Trophoblast cell (in vitro differentiated cells and primary cell): Measurements from ENCODE around the gene VENTX.
"Not testable (repeated sequence)": the region's sequence is repeated elsewhere in the genome, so short reads cannot be mapped to it uniquely, and the experiment has no call there.

Source experiments
- DNase-seq, 2 donors: peaks; one replicate each; pipeline ENCODE4 v3.0.0-alpha.2; 2016
- H2AFZ ChIP-seq: 2 replicates; pipeline ENCODE4 v1.6.1; 2013; ENCODE audit warnings: low read length, moderate library complexity, mild to moderate bottlenecking; ENCODE audit not compliant: insufficient read depth, poor library complexity
- H2AK5ac ChIP-seq: 2 replicates; pipeline ENCODE4 v1.6.1; 2013; ENCODE audit warnings: mild to moderate bottlenecking, low read length
- H2BK120ac ChIP-seq: 2 replicates; pipeline ENCODE4 v1.6.1; 2013; ENCODE audit warnings: low read length, mild to moderate bottlenecking, moderate library complexity; ENCODE audit not compliant: insufficient read depth, poor library complexity
- H2BK12ac ChIP-seq: 2 replicates; pipeline ENCODE4 v1.6.1; 2013; ENCODE audit warnings: mild to moderate bottlenecking, low read length, moderate library complexity
- H2BK5ac ChIP-seq: 2 replicates; pipeline ENCODE4 v1.6.1; 2013; ENCODE audit warnings: low read length, low read depth, moderate library complexity, mild to moderate bottlenecking; ENCODE audit not compliant: poor library complexity
- H3K14ac ChIP-seq: 2 replicates; pipeline ENCODE4 v1.6.1; 2013; ENCODE audit warnings: mild to moderate bottlenecking, low read length
- H3K18ac ChIP-seq: 2 replicates; pipeline ENCODE4 v1.6.1; 2013; ENCODE audit warnings: mild to moderate bottlenecking, low read length
- H3K23ac ChIP-seq: 2 replicates; pipeline ENCODE4 v1.6.1; 2013; ENCODE audit warnings: low read length
- H3K27ac ChIP-seq: 2 replicates; pipeline ENCODE4 v1.5.1; 2013; ENCODE audit warnings: low read depth, mild to moderate bottlenecking, inconsistent platforms, low read length, moderate library complexity
- H3K27me3 ChIP-seq: 2 replicates; pipeline ENCODE4 v1.6.1; 2013; ENCODE audit warnings: inconsistent platforms, mild to moderate bottlenecking, low read length, moderate library complexity; ENCODE audit not compliant: insufficient read depth
- H3K36me3 ChIP-seq, 2 experiments: 1 replicate in 1 of 2; 2 replicates in 1 of 2; pipeline ENCODE4 v1.6.1; 2013; ENCODE audit warnings: low read length in 2 of 2, mild to moderate bottlenecking in 2 of 2, moderate library complexity in 1 of 2; ENCODE audit not compliant: insufficient read depth in 2 of 2, control insufficient read depth in 1 of 2
- H3K4ac ChIP-seq: 2 replicates; pipeline ENCODE4 v1.6.1; 2013; ENCODE audit warnings: low read depth, mild to moderate bottlenecking, low read length, moderate library complexity
- H3K4me1 ChIP-seq, 2 experiments: 1 replicate in 1 of 2; 2 replicates in 1 of 2; pipeline ENCODE4 v1.6.1; 2013; ENCODE audit warnings: low read length in 2 of 2, mild to moderate bottlenecking in 2 of 2, moderate library complexity in 1 of 2; ENCODE audit not compliant: insufficient read depth in 2 of 2, control insufficient read depth in 1 of 2
- H3K4me2 ChIP-seq: 2 replicates; pipeline ENCODE4 v1.6.1; 2013; ENCODE audit warnings: inconsistent platforms, mild to moderate bottlenecking, low read length, moderate library complexity
- H3K4me3 ChIP-seq: 2 replicates; pipeline ENCODE4 v1.5.1; 2013; ENCODE audit warnings: mild to moderate bottlenecking, low read depth, low read length, inconsistent platforms
- H3K79me1 ChIP-seq: one replicate; pipeline ENCODE4 v1.6.1; 2013; ENCODE audit warnings: low read length
- H3K79me2 ChIP-seq: 2 replicates; pipeline ENCODE4 v1.6.1; 2013; ENCODE audit warnings: low read length, mild to moderate bottlenecking; ENCODE audit not compliant: control insufficient read depth, insufficient read depth, poor library complexity
- H3K9ac ChIP-seq: 2 replicates; pipeline ENCODE4 v1.6.1; 2013; ENCODE audit warnings: mild to moderate bottlenecking, low read length
- H3K9me3 ChIP-seq: 2 replicates; pipeline ENCODE4 v1.6.1; 2013; ENCODE audit warnings: low read depth, mild to moderate bottlenecking, control low read depth, inconsistent platforms, low read length; ENCODE audit not compliant: insufficient read depth
- H4K12ac ChIP-seq: 2 replicates; pipeline ENCODE4 v1.6.1; 2013; ENCODE audit warnings: low read depth, mild to moderate bottlenecking, low read length, moderate library complexity
- H4K8ac ChIP-seq: 2 replicates; pipeline ENCODE4 v1.6.1; 2013; ENCODE audit warnings: low read depth, mild to moderate bottlenecking, low read length, moderate library complexity
- H4K91ac ChIP-seq: one replicate; pipeline ENCODE4 v1.6.1; 2013; ENCODE audit warnings: low read depth, mild to moderate bottlenecking, low read length, moderate library complexity
- WGBS: extraction: QIAGEN DNeasy Blood & Tissue Kit; methylation state at CpG from one replicate; pipeline ENCODE4 v1.1.7; 2013; ENCODE audit warnings: missing lambda C conversion rate; ENCODE audit not compliant: insufficient read length, insufficient coverage; ENCODE audit errors: extremely low coverage; 5-methylcytosine and 5-hydroxymethylcytosine counted together

The VENTX gene

DNA sequence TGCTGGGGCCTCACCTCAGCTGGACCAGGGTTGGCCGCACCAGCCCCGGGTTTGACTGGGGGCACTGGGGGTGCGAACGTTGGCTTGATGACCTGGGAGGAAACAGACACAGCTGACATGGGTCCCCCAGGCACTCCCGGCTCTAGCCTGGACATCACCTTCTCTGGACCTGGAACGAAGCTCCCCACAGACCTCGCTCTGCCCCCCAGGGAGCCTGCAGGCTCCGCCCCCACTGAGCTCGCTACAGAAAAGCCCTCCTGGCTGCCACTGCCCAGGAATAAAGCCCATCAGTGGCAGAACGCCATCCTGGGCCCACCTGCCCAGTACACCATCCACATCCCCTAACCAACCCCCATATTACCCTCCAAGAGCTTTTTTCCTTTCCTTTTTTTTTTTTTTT, 26.0 kb downstream of the VENTX start:
- peaks cover 4% of the 10 kb centered on the region for H3K79me1 ChIP-seq
- WGBS: no CpG with 5 or more reads among the region's 10 CpGs
- no peak overlapping the region for H3K14ac ChIP-seq

GRCh38 chr10:133264461-133264860, 26.8 kb downstream of the VENTX start:
- WGBS: no CpG with 5 or more reads among the region's 9 CpGs
- H3K36me3 ChIP-seq: peaks cover 0 to 5% of the 10 kb centered on the region in 2 experiments
- DNase-seq: no peak
- no peak overlapping the region for H2BK5ac ChIP-seq
- no peak overlapping the region for H2AFZ ChIP-seq
- peaks cover 4% of the 10 kb centered on the region for H3K79me1 ChIP-seq
- no peak overlapping the region for H3K9ac ChIP-seq
- no peak overlapping the region for H2BK120ac ChIP-seq
- H3K79me2 ChIP-seq: peaks cover 2% of the 10 kb centered on the region
- no peak overlapping the region for H3K18ac ChIP-seq
- no peak overlapping the region for H3K23ac ChIP-seq
- H3K4me1 ChIP-seq: peaks cover 4% of the 10 kb centered on the region in 2 experiments
- no peak overlapping the region for H3K4me3 ChIP-seq
- H2AK5ac ChIP-seq: no peak overlapping the region
- H3K9me3 ChIP-seq: peaks cover 2% of the 10 kb centered on the region
- no peak overlapping the region for H4K12ac ChIP-seq
- H3K27me3 ChIP-seq: no peaks in the 10 kb centered on the region
- H3K27ac ChIP-seq: no peak overlapping the region
- no peak overlapping the region for H4K91ac ChIP-seq
- no peak overlapping the region for H3K14ac ChIP-seq
- no peak overlapping the region for H3K4me2 ChIP-seq
- H4K8ac ChIP-seq: no peak overlapping the region
- no peak overlapping the region for H2BK12ac ChIP-seq
- H3K4ac ChIP-seq: no peak overlapping the region

More for the DNA sequence above, 26.0 kb downstream of the VENTX start:
- Histone ChIP-seq H2BK5ac (no peak overlapping the region), H4K91ac (no peak overlapping the region), H2AFZ (no peak overlapping the region), H3K36me3 (peaks cover 0 to 5% of the 10 kb centered on the region in 2 experiments), H3K79me2 (peaks cover 2% of the 10 kb centered on the region), H3K9me3 (peaks cover 2% of the 10 kb centered on the region), H3K27ac (no peak overlapping the region), H4K8ac (no peak overlapping the region), H2AK5ac (no peak overlapping the region), H3K23ac (no peak overlapping the region), H3K4ac (no peak overlapping the region), H3K4me2 (no peak overlapping the region), H2BK12ac (no peak overlapping the region), H3K9ac (no peak overlapping the region), H3K4me3 (no peak overlapping the region), H4K12ac (no peak overlapping the region), H3K18ac (no peak overlapping the region), H3K4me1 (peaks cover 4% of the 10 kb centered on the region in 2 experiments), H2BK120ac (no peak overlapping the region), H3K27me3 (no peaks in the 10 kb centered on the region)
- DNase-seq: no peak

DNA sequence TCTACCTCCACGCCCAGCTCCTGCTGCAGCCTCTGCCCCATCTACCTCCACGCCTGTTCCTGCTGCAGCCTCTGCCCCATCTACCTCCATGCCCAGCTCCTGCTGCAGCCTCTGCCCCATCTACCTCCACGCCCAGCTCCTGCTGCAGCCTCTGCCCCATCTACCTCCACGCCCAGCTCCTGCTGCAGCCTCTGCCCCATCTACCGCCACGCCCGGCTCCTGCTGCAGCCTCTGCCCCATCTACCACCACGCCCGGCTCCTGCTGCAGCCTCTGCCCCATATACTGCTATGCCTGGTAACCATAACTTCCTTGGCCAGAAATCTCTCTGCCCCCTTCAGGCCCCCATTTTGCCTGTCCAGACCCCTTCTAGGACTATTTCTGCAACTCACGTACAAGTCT, 27.4 kb downstream of the VENTX start:
- H3K4me3 ChIP-seq, DNase-seq, H2AK5ac ChIP-seq, H3K27ac ChIP-seq, H3K27me3 ChIP-seq, H4K8ac ChIP-seq, H3K79me1 ChIP-seq, H3K9me3 ChIP-seq, H3K23ac ChIP-seq, H3K4me2 ChIP-seq, H3K9ac ChIP-seq, H3K4ac ChIP-seq, H2BK5ac ChIP-seq, H4K12ac ChIP-seq, H4K91ac ChIP-seq, H3K18ac ChIP-seq, H3K79me2 ChIP-seq, H3K14ac ChIP-seq, H2AFZ ChIP-seq, H2BK120ac ChIP-seq, H3K36me3 ChIP-seq, H2BK12ac ChIP-seq, H3K4me1 ChIP-seq: not testable (repeated sequence)
- WGBS: no CpG with 5 or more reads among the region's 10 CpGs

DNA sequence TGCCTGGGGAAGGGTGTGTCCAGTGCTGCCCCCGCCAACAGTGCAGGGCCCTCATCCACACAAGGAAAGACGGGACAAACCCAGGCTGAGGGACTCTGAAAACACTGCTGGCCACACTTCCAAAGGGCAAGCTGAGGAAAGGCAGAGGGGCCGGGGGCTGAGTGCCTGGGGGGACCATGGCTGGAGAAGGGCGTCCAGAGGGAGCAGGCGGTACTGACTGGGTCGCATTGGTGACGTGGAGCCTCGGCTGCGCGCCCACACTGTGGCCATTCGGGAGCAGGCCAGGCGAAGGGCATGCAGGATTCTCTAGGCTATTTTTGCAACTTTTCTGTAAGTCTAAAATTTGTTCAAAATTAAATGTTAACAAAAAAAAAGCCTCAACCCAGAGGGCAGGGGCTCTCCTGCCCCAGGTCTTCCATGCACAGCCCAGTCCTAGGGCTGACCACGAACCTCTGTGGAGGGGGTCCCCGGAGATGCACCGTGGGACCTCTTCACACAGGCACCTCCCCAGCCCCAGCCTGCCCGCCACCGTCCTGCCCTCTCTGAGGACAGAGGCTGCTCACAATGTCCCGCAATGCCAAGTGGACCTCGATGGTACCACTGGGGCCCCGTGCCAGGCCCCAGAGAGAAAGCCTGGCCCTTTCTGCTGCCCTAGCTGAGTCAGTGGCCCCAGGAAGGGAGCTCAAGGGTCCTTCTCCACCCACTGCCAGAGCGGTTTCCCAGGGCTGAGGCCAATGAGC, 28.6 kb downstream of the VENTX start:
- Histone ChIP-seq H3K9ac (no peak overlapping the region), H3K23ac (no peak overlapping the region), H3K36me3 (peaks cover 7 to 15% of the 10 kb centered on the region in 2 experiments), H3K27ac (no peak overlapping the region), H3K4me1 (peaks cover 2% of the 10 kb centered on the region in 2 experiments), H4K8ac (no peak overlapping the region), H4K12ac (no peak overlapping the region), H3K4me3 (no peak overlapping the region), H4K91ac (no peak overlapping the region), H2BK5ac (no peak overlapping the region), H3K9me3 (peaks cover 2% of the 10 kb centered on the region), H3K27me3 (no peaks in the 10 kb centered on the region), H2BK120ac (no peak overlapping the region), H3K79me1 (peaks cover 4% of the 10 kb centered on the region), H2AFZ (no peak overlapping the region), H2BK12ac (no peak overlapping the region), H3K4me2 (no peak overlapping the region), H3K79me2 (peaks cover 2% of the 10 kb centered on the region), H3K14ac (no peak overlapping the region), H3K18ac (no peak overlapping the region), H3K4ac (no peak overlapping the region), H2AK5ac (no peak overlapping the region)
- WGBS: no CpG with 5 or more reads among the region's 21 CpGs
- DNase-seq: no peak
